ENCODE measurements around the gene LRRC8C.

Gene LRRC8C

GRCh38 chr1:89607586-89608318 is 25.2 kb upstream of the LRRC8C start:
- no peaks in the 10 kb centered on the region for H4K20me1 ChIP-seq (ENCODE audit: insufficient read depth, low read length)
- TF ChIP-seq EZH2 (IDR thresholded peaks at IDR 0.05; ENCODE audit: borderline replicate concordance, low read depth, low read length, severe bottlenecking): no peak
- TF ChIP-seq, protein P1, sequence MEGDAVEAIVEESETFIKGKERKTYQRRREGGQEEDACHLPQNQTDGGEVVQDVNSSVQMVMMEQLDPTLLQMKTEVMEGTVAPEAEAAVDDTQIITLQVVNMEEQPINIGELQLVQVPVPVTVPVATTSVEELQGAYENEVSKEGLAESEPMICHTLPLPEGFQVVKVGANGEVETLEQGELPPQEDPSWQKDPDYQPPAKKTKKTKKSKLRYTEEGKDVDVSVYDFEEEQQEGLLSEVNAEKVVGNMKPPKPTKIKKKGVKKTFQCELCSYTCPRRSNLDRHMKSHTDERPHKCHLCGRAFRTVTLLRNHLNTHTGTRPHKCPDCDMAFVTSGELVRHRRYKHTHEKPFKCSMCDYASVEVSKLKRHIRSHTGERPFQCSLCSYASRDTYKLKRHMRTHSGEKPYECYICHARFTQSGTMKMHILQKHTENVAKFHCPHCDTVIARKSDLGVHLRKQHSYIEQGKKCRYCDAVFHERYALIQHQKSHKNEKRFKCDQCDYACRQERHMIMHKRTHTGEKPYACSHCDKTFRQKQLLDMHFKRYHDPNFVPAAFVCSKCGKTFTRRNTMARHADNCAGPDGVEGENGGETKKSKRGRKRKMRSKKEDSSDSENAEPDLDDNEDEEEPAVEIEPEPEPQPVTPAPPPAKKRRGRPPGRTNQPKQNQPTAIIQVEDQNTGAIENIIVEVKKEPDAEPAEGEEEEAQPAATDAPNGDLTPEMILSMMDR (IDR thresholded peaks at IDR 0.05; ENCODE audit: borderline replicate concordance, extremely low read depth, low read length, poor library complexity, severe bottlenecking): no peak
- no peak overlapping the region for H2AFZ ChIP-seq (ENCODE audit: low read depth, low read length)
- no peak overlapping the region for H3K4me3 ChIP-seq (ENCODE audit: low read depth in 1 of 2, low read length in 2 of 2)
- no peaks in the 10 kb centered on the region for H3K79me2 ChIP-seq (ENCODE audit: insufficient read depth, low read length)
- H3K36me3 ChIP-seq (ENCODE audit: insufficient read depth, low read length): no peaks in the 10 kb centered on the region
- H3K4me1 ChIP-seq (ENCODE audit: insufficient read depth, low read length): peaks cover 20% of the 10 kb centered on the region
- no peaks in the 10 kb centered on the region for H3K9me3 ChIP-seq (ENCODE audit: insufficient read depth, low read length, severe bottlenecking)
- H3K9ac ChIP-seq (ENCODE audit: low read depth, low read length): no peak overlapping the region
- DNase-seq (no peak), ATAC-seq (ENCODE audit: insufficient read depth, low read depth) (no peak)
- no peaks in the 10 kb centered on the region for H3K27me3 ChIP-seq (ENCODE audit: insufficient read depth, low read length, poor library complexity)
- no peak overlapping the region for H3K4me2 ChIP-seq (ENCODE audit: insufficient read depth, low read length)
- H3K27ac ChIP-seq (ENCODE audit: low read length): no peak overlapping the region

DNA sequence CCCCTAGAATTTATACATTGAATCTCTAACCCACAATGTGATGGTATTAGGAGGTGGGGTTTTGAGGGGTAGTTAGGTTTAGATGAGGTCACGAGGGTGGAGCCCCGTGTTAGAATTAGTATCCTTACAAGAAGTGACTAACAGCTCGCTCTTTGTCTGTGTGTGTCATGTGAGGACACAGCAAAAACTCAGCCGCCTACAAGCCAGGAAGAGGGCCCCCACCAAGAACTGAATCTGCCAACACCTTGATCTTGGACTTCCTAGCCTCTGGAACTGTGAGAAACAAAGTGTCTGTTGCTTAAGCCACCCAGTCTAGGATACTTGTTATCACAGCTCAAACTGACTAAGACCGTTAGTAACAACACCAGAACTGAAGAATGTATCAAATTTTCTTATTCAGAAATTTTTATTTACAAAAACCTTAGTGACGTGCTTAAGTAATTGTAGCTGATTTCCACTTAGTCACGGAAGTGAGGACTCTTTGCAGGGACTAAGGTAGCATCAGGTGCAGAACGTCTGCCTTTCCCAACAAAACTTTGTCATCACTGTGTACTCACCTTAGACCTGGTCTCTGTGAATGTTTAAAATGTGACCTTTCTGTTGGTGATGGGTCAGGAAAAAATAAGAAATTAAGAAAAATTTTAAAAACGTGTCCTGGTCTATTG is 24.5 kb upstream of the LRRC8C start:
- TF ChIP-seq, protein P1 (IDR thresholded peaks at IDR 0.05; ENCODE audit: borderline replicate concordance, extremely low read depth, low read length, poor library complexity, severe bottlenecking): no peak
- no peak for TF ChIP-seq EZH2 (IDR thresholded peaks at IDR 0.05; ENCODE audit: borderline replicate concordance, low read depth, low read length, severe bottlenecking)
- no peak for ATAC-seq (ENCODE audit: insufficient read depth, low read depth)
- H3K4me2 ChIP-seq (ENCODE audit: insufficient read depth, low read length): no peak overlapping the region

DNA sequence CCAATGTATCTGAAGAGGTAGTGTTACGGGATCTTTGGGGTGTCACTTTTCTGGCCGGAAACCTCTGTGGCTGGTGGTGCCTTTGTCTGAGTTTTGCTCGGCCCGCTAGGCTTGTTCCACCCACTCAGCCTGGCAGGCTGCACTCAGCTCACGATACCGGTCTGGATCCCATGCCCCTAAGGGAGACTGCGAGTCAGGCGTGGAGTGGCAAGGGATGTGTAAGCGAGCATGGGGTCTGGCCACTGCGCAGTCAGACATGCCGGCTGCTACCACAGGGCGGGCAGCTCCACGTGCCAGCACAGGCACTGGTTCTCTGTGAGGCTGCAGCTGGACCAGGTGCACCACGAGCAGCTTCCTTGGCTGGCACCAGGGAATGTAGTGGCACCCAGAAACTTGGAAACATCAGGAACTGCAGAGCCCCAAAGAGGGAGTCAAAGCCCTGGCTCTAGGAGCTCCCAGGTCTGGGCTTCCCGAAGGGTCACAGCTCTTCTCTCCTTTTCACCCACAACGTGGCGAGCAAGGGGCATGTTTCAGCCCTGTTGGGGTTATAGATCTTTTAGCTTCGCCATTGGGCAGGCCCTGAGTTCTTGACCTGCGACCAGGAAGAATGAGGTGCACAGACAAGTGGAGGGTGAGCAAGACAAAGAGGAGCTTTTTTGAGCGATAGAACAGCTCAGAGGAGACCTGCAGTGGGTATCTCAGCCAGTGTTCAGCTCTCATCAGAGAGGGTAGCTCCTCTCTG is 23.8 kb upstream of the LRRC8C start:
- DNase-seq (no peak), ATAC-seq (ENCODE audit: insufficient read depth, low read depth) (no peak)
- no peak overlapping the region for H3K9ac ChIP-seq (ENCODE audit: low read depth, low read length)
- H2AFZ ChIP-seq (ENCODE audit: low read depth, low read length): no peak overlapping the region
- no peak overlapping the region for H3K27ac ChIP-seq (ENCODE audit: low read length)
- H3K4me3 ChIP-seq (ENCODE audit: low read depth in 1 of 2, low read length in 2 of 2): no peak overlapping the region
- H3K4me2 ChIP-seq (ENCODE audit: insufficient read depth, low read length): no peak overlapping the region
- H3K79me2 ChIP-seq (ENCODE audit: insufficient read depth, low read length): no peaks in the 10 kb centered on the region
- no peaks in the 10 kb centered on the region for H4K20me1 ChIP-seq (ENCODE audit: insufficient read depth, low read length)
- no peaks in the 10 kb centered on the region for H3K36me3 ChIP-seq (ENCODE audit: insufficient read depth, low read length)
- H3K4me1 ChIP-seq (ENCODE audit: insufficient read depth, low read length): peaks cover 20% of the 10 kb centered on the region
- no peaks in the 10 kb centered on the region for H3K27me3 ChIP-seq (ENCODE audit: insufficient read depth, low read length, poor library complexity)
- no peak for TF ChIP-seq EZH2 (IDR thresholded peaks at IDR 0.05; ENCODE audit: borderline replicate concordance, low read depth, low read length, severe bottlenecking)
- TF ChIP-seq, protein P1 (IDR thresholded peaks at IDR 0.05; ENCODE audit: borderline replicate concordance, extremely low read depth, low read length, poor library complexity, severe bottlenecking): no peak
- H3K9me3 ChIP-seq (ENCODE audit: insufficient read depth, low read length, severe bottlenecking): no peaks in the 10 kb centered on the region

More for the DNA sequence above, 24.5 kb upstream of the LRRC8C start:
- Histone ChIP-seq H3K9ac (ENCODE audit: low read depth, low read length) (no peak overlapping the region), H3K4me3 (ENCODE audit: low read depth in 1 of 2, low read length in 2 of 2) (no peak overlapping the region), H3K9me3 (ENCODE audit: insufficient read depth, low read length, severe bottlenecking) (no peaks in the 10 kb centered on the region), H3K27ac (ENCODE audit: low read length) (no peak overlapping the region), H3K27me3 (ENCODE audit: insufficient read depth, low read length, poor library complexity) (no peaks in the 10 kb centered on the region), H2AFZ (ENCODE audit: low read depth, low read length) (no peak overlapping the region), H3K4me1 (ENCODE audit: insufficient read depth, low read length) (peaks cover 20% of the 10 kb centered on the region), H4K20me1 (ENCODE audit: insufficient read depth, low read length) (no peaks in the 10 kb centered on the region), H3K79me2 (ENCODE audit: insufficient read depth, low read length) (no peaks in the 10 kb centered on the region), H3K36me3 (ENCODE audit: insufficient read depth, low read length) (no peaks in the 10 kb centered on the region)
- DNase-seq: no peak
